HG02642 (cell line): ENCODE measurements around the gene SEPSECS.

Source experiments
- ATAC-seq: cut with Tn5 transposase; IDR thresholded peaks from one replicate; pipeline ENCODE4 v1.9.1; 2021; ENCODE audit warnings: mild to moderate bottlenecking; ENCODE audit not compliant: unreplicated experiment, poor library complexity

Gene SEPSECS

DNA sequence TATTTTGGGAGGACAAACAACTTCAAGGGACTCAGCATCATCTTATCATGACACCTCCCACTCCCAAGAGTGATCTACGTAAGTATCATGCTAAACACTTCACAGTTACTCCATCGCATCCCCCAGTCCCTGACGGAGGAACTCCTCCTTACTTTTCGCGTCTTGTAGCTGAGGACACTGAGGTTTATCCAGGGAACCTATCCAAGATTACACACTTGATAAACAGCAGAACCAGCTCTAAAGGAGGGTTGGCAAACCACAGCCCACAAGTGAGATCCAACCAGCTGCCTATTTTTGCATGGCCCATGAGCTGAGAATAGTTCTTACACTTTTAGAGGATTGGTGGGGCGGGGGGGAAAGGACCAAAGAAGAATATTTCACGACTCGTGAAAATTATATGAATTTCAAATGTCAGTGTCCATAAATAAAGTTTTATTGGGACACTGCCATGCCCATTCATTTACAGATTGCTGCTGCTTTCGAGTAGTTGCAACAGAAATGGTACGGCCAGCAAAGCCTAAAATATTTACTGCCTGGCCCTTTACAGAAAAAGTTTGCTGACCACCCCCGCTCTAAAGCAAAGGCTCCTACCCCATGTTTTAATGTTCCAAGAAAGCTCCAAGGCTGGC lies 47.8 kb downstream of the SEPSECS start:
- ATAC-seq: no peak

DNA sequence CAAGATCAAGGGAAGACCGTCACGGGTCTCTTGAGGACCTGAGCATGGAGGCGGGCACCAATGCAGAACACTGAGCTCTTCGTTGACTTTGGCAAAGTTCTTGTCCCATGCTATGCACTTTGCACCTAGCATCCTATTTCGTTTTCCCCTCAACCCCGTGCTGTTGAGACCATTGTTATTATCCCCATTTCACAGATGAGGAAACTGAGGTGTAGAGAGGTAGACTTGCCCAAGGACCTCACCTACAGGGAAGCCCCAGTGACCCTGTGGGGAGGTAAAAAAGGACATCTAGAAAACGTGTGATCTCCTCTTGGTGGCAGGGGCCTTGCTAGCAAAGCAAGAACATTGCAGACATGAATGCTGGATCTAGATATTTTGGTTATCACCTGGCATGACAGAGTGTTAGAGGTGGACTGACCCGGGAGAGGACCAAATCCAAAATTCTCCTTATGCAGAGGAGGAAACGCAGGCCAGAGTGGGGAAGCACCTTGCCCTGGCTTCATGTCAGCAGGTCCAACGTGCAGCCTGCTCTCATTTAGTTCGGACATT lies 48.5 kb downstream of the SEPSECS start:
- ATAC-seq: no peak

DNA sequence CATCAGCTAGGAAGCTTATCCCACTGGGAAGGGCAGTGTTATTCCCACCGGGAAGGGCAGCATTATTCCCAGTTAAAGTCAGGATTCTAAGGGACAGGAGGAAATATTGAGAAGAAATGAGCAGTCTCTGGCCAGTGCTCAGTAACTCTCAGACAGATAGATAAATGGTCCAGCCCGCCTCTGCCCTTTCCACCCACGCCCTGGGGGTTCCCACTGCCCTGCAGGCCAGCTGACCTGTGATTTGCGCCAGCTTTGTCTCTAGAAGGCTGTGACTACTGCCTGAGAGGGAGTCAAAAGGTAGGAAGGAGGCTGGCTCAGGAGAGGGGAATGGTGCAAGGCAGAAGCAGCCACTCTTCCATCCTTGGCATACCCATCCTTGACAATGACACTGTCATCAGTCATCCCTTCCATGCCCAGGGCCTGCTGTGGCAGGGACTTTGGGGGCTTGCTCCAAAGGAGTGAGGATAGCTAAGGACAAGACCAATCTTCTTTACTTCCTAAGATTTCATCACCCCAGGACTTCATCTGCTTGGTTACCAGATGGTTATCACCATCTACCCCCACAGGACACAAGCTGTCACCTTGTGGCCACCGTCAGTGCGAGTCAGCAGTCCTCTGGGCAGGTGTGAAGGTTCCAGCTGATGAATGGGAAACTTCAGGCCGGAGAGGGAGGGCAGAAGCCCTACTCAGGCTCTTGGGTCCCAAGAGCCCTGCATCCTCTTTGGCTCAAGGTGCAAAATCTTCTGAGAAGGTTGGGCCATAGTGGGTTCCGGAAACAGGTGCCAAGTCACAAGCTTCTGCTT lies 49.5 kb downstream of the SEPSECS start:
- no peak for ATAC-seq

DNA sequence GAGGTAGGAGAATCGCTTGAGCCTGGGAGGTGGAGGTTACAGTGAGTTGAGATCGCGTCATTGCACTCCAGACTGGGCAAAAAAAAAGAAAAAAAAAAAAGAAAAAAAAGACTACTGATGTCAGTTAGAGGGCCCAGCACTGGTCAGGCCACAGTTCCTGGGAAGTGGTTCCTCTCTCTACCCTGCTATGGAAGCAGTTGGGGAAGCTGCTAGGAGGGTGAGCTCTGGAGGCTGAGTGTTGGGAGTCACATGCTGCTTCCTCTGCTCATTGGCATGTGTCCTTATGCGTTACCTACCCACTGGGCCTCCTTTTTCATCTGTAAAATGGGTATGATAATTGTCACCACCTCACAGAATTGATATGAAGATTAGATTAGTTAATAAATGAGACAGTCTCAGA lies 50.7 kb downstream of the SEPSECS start:
- no peak for ATAC-seq

- no peak for ATAC-seq
Observed at GRCh38 chr4:25108556-25108955, 51.7 kb downstream of the SEPSECS start.

GRCh38 chr4:25107827-25108516 lies 52.3 kb downstream of the SEPSECS start:
- ATAC-seq: no peak

GRCh38 chr4:25106363-25107151 lies 53.7 kb downstream of the SEPSECS start:
- no peak for ATAC-seq

- no peak for ATAC-seq
Observed at GRCh38 chr4:25104591-25104990, 55.7 kb downstream of the SEPSECS start.

DNA sequence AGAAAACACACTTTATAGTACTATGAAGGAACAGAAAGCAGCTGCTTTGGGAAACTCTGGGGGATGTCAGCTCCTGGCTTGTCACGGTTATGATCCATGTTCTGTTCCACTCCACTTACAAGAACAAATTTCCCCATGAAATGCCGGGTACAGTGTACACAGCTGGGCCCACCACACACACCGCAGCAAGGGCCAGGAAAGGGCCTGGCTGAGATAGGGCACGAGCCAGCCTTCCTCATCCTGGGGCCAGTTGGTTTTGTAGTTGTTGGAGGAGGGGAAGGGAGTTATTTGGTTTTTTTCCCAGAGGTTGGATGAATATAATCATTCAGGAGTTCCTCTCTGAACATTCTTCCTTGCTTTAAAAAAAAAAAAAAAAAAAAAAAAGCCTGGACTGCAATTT lies 56.8 kb downstream of the SEPSECS start:
- no peak for ATAC-seq

GRCh38 chr4:25101836-25102235 lies 58.4 kb downstream of the SEPSECS start:
- ATAC-seq: no peak

GRCh38 chr4:25100710-25101109 lies 59.5 kb downstream of the SEPSECS start:
- ATAC-seq: no peak

DNA sequence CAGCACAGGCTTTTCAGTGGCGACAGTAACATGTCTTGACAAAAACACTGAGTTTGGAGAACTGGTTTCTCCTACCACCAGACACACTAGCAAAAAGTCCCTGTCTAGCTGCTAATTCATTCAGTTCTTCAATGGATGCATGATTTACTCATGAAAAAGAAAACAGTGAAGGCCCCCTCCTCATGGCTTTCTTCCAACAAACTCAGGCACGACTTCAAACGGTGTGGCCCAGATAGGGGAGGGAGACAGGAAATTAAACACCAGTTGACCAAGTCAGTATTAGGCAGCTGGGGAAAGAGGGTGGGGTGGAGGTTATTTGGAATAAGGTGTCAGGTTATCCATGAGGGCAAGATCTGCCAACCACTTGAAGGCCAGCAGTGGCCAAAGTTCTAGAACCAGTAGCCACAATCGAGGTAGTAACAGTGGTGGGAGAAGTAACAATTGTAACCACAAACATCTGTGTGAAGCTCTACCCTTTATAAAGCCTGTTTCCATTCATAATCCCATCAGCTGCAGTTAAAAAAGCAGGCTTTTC lies 60.2 kb downstream of the SEPSECS start:
- no peak for ATAC-seq

GRCh38 chr4:25098964-25099891 lies 61.0 kb downstream of the SEPSECS start:
- ATAC-seq: no peak

DNA sequence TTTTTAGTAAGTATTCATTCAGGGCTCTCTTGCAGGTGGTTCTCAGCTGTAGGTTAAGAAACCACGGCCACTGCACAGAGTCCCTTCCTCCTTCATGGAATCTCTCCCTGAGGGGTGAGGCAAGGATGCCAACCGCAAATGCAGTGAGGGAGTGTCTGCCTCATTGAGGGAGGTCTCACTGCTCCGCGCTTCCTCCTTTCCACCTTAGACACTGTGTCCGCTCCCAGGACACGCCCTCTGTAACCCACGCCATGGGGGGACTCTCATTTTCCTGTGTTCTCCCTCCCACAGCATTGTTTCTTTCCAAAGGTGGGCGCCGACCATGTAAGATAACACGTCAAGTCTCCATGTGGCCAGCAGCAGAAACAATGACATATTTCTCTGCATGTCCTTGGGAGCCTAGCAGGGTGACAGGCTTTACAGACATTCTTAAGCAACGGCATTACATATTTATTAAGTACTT lies 63.2 kb downstream of the SEPSECS start:
- ATAC-seq: no peak

DNA sequence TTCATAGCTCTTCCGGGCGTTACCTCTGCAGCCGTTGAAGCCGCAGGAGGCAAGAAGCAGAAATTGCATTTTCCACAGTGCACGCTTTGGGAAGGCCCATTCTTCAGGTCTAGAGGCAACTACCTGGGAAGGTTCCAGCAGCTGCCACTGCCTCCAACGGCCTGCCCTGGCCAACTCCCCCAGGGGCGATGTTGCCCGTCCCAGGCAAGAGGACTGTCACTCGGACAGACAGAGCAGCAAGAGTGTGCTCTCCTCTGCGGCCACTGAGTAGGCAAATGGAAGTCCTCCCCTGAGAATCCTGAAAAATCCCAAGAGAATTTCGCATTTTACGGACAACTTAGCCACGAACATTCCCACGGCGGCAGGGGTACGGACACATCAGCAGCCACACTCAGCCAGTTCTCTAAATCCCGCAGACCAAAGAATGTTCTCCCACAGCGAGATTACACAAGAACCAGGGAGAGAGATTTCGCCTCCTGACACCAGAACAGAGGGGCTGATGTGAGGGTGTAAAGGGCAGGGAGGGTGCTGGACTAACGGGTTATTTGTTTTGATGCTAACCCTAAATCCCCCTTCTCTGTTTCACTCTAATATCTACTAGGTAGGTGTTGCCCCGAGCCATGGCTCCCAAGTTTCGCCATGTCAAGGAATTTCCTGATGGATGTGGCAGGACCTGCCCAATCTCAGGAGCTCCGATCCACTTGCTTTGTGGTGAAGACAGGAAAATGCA lies 63.8 kb downstream of the SEPSECS start:
- no peak for ATAC-seq

DNA sequence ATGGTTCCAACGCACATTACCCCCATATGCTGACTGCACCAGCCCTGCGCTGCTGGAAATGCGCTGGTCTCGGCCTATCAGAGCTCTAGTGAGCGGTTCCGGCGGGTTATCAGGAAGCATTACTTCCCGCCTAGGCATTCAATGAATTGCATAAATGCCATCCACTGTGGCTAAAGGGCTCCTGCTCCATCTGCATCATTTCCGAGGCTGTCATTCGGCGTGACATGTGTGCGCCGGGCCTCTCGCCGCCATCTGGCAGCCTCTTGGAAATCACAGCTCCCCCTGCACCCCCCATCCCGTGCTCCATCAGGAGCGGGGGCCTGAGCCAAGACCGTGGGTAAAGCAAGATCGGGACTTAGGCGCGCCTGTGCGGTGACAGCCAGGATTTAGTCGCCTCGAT lies 64.4 kb downstream of the SEPSECS start:
- ATAC-seq: no peak

DNA sequence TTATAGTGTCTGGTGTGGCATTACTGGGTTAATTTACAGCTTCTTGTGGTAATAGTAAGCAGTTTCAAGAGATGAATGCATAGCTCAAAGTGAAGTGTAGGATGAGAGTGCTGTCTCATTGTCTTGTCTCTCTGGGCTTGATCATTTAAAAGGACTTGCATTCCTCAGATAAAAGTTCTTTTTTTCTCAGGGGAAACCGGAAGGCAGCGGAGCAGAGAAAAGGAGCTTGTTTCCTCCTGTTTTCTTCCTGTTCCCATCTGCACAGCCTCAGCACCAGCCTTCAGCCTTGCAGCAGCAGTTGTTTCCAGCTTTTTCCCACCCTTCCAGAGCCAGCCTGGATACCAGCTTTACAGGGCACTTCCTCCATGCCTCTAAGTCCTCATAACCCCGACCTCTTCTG lies 68.1 kb downstream of the SEPSECS start:
- no peak for ATAC-seq

GRCh38 chr4:25090516-25090915 lies 69.7 kb downstream of the SEPSECS start:
- ATAC-seq: no peak
